Peyer's patch (tissue), 4 donors: ENCODE measurements around the gene ODAD4.

Experiments used
- CTCF ChIP-seq, 6 experiments: fragments of 450-650 bp in 4 of 6; fragments of 200-600 bp in 2 of 6; sonication (generic) in 1 of 6; IDR thresholded peaks; one replicate each; pipeline ENCODE4 v1.5.1; 2017 to 2019; ENCODE audit warnings: antibody characterized with exemption in 6 of 6, mild to moderate bottlenecking in 3 of 6, moderate library complexity in 1 of 6
- POLR2A ChIP-seq, 2 donors: fragments of 450-650 bp; IDR thresholded peaks; one replicate each; pipeline ENCODE4 v1.5.1; 2017; ENCODE audit warnings: antibody characterized with exemption in 2 of 2, mild to moderate bottlenecking in 2 of 2, moderate library complexity in 2 of 2

DNA sequence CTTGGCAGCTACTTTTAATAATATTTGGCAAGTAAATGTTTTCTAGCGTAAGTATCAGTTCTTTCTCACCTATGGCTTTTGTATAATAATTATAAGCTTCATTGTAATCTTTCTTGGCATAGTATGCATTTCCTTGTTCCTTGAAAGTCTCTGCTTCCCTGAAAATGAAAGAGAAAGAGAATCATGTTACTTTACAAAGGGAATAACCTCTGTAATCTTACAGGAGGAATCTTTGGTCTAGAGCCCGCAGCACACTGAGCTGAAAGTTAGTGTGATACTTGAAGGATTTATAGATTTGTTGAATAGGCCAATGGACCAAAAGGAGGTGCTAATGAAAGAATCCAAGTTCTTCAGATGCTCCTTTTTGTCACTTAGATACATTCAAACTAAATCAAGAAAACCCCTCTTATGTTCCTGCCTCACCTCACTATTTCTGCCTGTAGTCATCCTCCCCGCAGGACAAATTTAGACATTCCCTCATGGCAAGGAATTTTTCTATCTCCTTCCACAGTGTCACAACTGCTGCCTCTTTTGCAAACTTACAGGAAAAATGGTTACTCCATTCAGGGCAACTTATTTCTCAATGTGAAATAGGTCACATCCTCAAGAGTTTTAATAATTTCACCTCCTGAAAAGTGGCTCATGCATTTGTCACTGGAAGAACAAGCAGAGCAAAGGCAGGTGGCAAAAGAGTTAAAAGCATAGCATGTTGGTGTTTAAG lies 70.2 kb downstream of the ODAD4 start:
- TF ChIP-seq CTCF (IDR thresholded peaks at IDR 0.05) (no peak), POLR2A (IDR thresholded peaks at IDR 0.05) (no peak)
